ENCODE data around the gene KIF18B. TPM values are rescaled to one million over a fixed set of nuclear protein-coding genes. Genes with fewer than 3 reads are reported as not detected.

The KIF18B gene
- total and polyA plus RNA-seq, 2 of the 13 experiments (the other 11 are each of a cell fraction or from before 2014, with no cell fraction given) = 15.2 to 15.3 TPM

DNA sequence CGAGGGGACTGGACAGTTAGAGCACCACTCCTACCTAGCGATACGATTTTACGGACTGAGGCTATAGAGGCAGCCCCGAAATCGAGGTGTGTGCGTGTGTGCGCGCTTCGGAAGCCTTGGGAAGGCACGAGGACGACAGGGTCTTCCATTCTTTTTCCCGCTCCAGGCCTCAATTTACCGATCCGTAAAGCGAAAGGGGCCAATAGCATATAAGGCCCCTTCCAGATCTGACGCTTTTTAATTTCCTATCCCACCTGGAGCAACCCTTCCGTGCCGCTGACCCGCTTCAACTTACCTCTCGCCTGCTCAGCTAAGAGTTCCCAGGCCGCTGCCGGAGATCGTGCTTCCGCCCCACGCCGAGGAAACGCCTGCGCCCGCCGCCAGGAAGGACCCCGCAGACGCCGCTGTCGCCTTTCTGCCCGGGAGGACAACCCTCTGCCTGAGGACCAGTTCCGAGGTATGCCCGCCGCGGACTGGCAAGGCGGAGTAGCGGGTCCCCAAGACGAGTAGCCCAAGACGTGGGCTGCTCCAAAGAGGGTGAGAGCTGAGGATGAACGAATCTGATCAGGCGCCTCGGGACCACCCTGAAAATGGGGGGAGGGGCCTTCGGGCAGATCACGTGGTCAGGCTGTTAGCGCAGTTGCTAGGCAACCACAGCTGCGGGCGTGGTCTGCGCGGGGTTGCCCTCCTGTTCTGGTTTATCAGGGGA, 48.3 kb downstream of the KIF18B start, which contains the start of gene EFTUD2 (continued):
- peak; percentile 49; the same call in 1 of the 2 replicates for TF ChIP-seq ZSCAN22 (CRISPR knock-in tag; IDR thresholded peaks at IDR 0.05)
- TF ChIP-seq, protein P1, sequence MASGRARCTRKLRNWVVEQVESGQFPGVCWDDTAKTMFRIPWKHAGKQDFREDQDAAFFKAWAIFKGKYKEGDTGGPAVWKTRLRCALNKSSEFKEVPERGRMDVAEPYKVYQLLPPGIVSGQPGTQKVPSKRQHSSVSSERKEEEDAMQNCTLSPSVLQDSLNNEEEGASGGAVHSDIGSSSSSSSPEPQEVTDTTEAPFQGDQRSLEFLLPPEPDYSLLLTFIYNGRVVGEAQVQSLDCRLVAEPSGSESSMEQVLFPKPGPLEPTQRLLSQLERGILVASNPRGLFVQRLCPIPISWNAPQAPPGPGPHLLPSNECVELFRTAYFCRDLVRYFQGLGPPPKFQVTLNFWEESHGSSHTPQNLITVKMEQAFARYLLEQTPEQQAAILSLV (CRISPR knock-in tag; IDR thresholded peaks at IDR 0.05; ENCODE audit: borderline replicate concordance) = peak; percentile 98
- TF ChIP-seq ATF1 (CRISPR knock-in tag; IDR thresholded peaks at IDR 0.05) = peak; percentile 96
- TF ChIP-seq ZNF766 (CRISPR knock-in tag; IDR thresholded peaks at IDR 0.05; ENCODE audit: borderline replicate concordance) = peak; percentile 90
- TF ChIP-seq ZSCAN21 (CRISPR knock-in tag; IDR thresholded peaks at IDR 0.05; ENCODE audit: borderline replicate concordance) = no peak; the same call in 1 of the 2 replicates
- TF ChIP-seq, protein P2, sequence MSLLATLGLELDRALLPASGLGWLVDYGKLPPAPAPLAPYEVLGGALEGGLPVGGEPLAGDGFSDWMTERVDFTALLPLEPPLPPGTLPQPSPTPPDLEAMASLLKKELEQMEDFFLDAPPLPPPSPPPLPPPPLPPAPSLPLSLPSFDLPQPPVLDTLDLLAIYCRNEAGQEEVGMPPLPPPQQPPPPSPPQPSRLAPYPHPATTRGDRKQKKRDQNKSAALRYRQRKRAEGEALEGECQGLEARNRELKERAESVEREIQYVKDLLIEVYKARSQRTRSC (CRISPR knock-in tag; IDR thresholded peaks at IDR 0.05; ENCODE audit: low read depth) = peak; percentile 69; the same call in 1 of the 2 replicates
- peak; percentile 90; the same call in 1 of the 2 replicates for TF ChIP-seq ZFP36L2 (CRISPR knock-in tag; IDR thresholded peaks at IDR 0.05)
- no peak for TF ChIP-seq ZKSCAN5 (CRISPR knock-in tag; IDR thresholded peaks at IDR 0.05)
- no peak for TF ChIP-seq ZMYM3 (CRISPR knock-in tag; IDR thresholded peaks at IDR 0.05)
- no peak for TF ChIP-seq EHMT2 (IDR thresholded peaks at IDR 0.05; ENCODE audit: borderline replicate concordance, low read depth, low read length)
- TF ChIP-seq REXO4 (CRISPR knock-in tag; IDR thresholded peaks at IDR 0.05; ENCODE audit: borderline replicate concordance) = no peak
- TF ChIP-seq MTA3 (CRISPR knock-in tag; IDR thresholded peaks at IDR 0.05) = no peak
- TF ChIP-seq ZNF720 (CRISPR knock-in tag; IDR thresholded peaks at IDR 0.05) = no peak
- peak; percentile 94 for TF ChIP-seq AKAP8 (CRISPR knock-in tag; IDR thresholded peaks at IDR 0.05)
- peak; percentile 90; the same call in 1 of the 2 replicates for TF ChIP-seq EEA1 (CRISPR knock-in tag; IDR thresholded peaks at IDR 0.05; ENCODE audit: borderline replicate concordance)
- peak; percentile 99 for TF ChIP-seq ZNF589 (CRISPR knock-in tag; conservative IDR thresholded peaks at IDR 0.05)
- no peak for TF ChIP-seq ZNF253 (CRISPR knock-in tag; IDR thresholded peaks at IDR 0.05; ENCODE audit: borderline replicate concordance)
- peak; percentile 81; the same call in 1 of the 2 replicates for TF ChIP-seq HOXA7 (CRISPR knock-in tag; IDR thresholded peaks at IDR 0.05)
- TF ChIP-seq, protein P3, sequence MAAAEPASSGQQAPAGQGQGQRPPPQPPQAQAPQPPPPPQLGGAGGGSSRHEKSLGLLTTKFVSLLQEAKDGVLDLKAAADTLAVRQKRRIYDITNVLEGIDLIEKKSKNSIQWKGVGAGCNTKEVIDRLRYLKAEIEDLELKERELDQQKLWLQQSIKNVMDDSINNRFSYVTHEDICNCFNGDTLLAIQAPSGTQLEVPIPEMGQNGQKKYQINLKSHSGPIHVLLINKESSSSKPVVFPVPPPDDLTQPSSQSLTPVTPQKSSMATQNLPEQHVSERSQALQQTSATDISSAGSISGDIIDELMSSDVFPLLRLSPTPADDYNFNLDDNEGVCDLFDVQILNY (CRISPR knock-in tag; conservative IDR thresholded peaks at IDR 0.05) = peak; percentile 20; the same call in 1 of the 2 replicates
- no peak for TF ChIP-seq ZNF326 (CRISPR knock-in tag; IDR thresholded peaks at IDR 0.05; ENCODE audit: borderline replicate concordance)
- peak; percentile 78; the same call in 1 of the 2 replicates for TF ChIP-seq ZNF670 (CRISPR knock-in tag; IDR thresholded peaks at IDR 0.05; ENCODE audit: borderline replicate concordance)
- TF ChIP-seq ARNT (IDR thresholded peaks at IDR 0.05) = no peak
- no peak for TF ChIP-seq STAT5B (CRISPR knock-in tag; IDR thresholded peaks at IDR 0.05)
- TF ChIP-seq PHF21A (CRISPR knock-in tag; IDR thresholded peaks at IDR 0.05) = peak; percentile 90; the same call in 1 of the 2 replicates
- TF ChIP-seq TOE1 (CRISPR knock-in tag; IDR thresholded peaks at IDR 0.05) = peak; percentile 55; the same call in 1 of the 2 replicates
- no peak; the same call in 1 of the 2 replicates for TF ChIP-seq ZNF256 (CRISPR knock-in tag; conservative IDR thresholded peaks at IDR 0.05)
- TF ChIP-seq ZNF775 (CRISPR knock-in tag; IDR thresholded peaks at IDR 0.05; ENCODE audit: borderline replicate concordance) = peak; percentile 63; the same call in 1 of the 2 replicates
- TF ChIP-seq TAF15 (IDR thresholded peaks at IDR 0.05; ENCODE audit: low read depth, low read length, poor library complexity, severe bottlenecking) = peak; percentile 56
- no peak for TF ChIP-seq KLF15 (CRISPR knock-in tag; IDR thresholded peaks at IDR 0.05; ENCODE audit: borderline replicate concordance)
- TF ChIP-seq ZFAT (CRISPR knock-in tag; conservative IDR thresholded peaks at IDR 0.05) = no peak
